GM12864 (cell line): Measurements from ENCODE around the gene CSNK1G1.

Source experiments
- DNase-seq: peaks from one replicate; pipeline ENCODE4 v3.0.0-alpha.2; 2011; ENCODE audit warnings: low read depth
- H3K4me3 ChIP-seq: 2 replicates; pipeline ENCODE4 v1.5.1; 2011; ENCODE audit warnings: mild to moderate bottlenecking, low read depth, low read length, control low read depth
- CTCF ChIP-seq: IDR thresholded peaks from 2 replicates; pipeline ENCODE4 v1.5.1; 2011; ENCODE audit warnings: low read depth, mild to moderate bottlenecking, moderate library complexity, low read length, control low read depth, inconsistent platforms; ENCODE audit errors: missing control alignments

Gene CSNK1G1

GRCh38 chr15:64369078-64369607, 13.2 kb upstream of the CSNK1G1 start:
- DNase-seq: no peak
- TF ChIP-seq CTCF: no peak
- H3K4me3 ChIP-seq: no peak overlapping the region

GRCh38 chr15:64361259-64361658, 5.3 kb upstream of the CSNK1G1 start:
- no peak for TF ChIP-seq CTCF
- no peak for DNase-seq
- no peak overlapping the region for H3K4me3 ChIP-seq

GRCh38 chr15:64356710-64357040, 702 bp upstream of the CSNK1G1 start:
- no peak for TF ChIP-seq CTCF
- peak overlapping the region; percentile 69; the same call in 1 of the 2 replicates for H3K4me3 ChIP-seq
- no peak for DNase-seq

- H3K4me3 ChIP-seq: peak overlapping the region; percentile 69
- no peak for DNase-seq
- no peak for TF ChIP-seq CTCF
Measured at GRCh38 chr15:64355348-64355943, 527 bp downstream of the CSNK1G1 start.

- no peak for TF ChIP-seq CTCF
- H3K4me3 ChIP-seq: peak overlapping the region; percentile 69
- DNase-seq: no peak
Measured at GRCh38 chr15:64354688-64355344, 1.2 kb downstream of the CSNK1G1 start.

GRCh38 chr15:64351265-64351664, 4.7 kb downstream of the CSNK1G1 start:
- DNase-seq: no peak
- no peak overlapping the region for H3K4me3 ChIP-seq
- TF ChIP-seq CTCF: no peak

GRCh38 chr15:64349375-64349774, 6.6 kb downstream of the CSNK1G1 start:
- no peak for DNase-seq
- no peak overlapping the region for H3K4me3 ChIP-seq
- TF ChIP-seq CTCF: no peak
